Mesothelial cell of epicardium (in vitro differentiated cells): ENCODE results near the gene ZNF778. TPM values are rescaled to one million over a fixed set of nuclear protein-coding genes. Genes with fewer than 3 reads are reported as not detected.
"Not testable (repeated sequence)": the region's sequence is repeated elsewhere in the genome, so short reads cannot be mapped to it uniquely, and the experiment has no call there.

Experiments used
- DNase-seq, 2 experiments: peaks; one replicate each; pipeline ENCODE4 v3.0.0; 2021; ENCODE audit warnings: low spot score in 2 of 2; ENCODE audit not compliant: unreplicated experiment in 2 of 2
- H3K27ac Mint-ChIP-seq: 2 replicates; pipeline ENCODE4 v1.8.0; 2021; ENCODE audit warnings: mixed read lengths
- H3K27me3 Mint-ChIP-seq: 2 replicates; pipeline ENCODE4 v1.8.0; 2021; ENCODE audit warnings: low read depth, mixed read lengths
- H3K36me3 Mint-ChIP-seq: 2 replicates; pipeline ENCODE4 v1.8.0; 2021; ENCODE audit warnings: mixed read lengths
- H3K4me1 Mint-ChIP-seq: 2 replicates; pipeline ENCODE4 v1.8.0; 2021; ENCODE audit warnings: mixed read lengths
- H3K4me3 Mint-ChIP-seq: 2 replicates; pipeline ENCODE4 v1.8.0; 2021; ENCODE audit warnings: mild to moderate bottlenecking, moderate library complexity, mixed read lengths
- H3K9me3 Mint-ChIP-seq: 2 replicates; pipeline ENCODE4 v1.8.0; 2021; ENCODE audit warnings: mixed read lengths
- CTCF ChIP-seq: fragments of 200-600 bp; sonication (generic); IDR thresholded peaks from one replicate; pipeline ENCODE4 v1.5.0; 2021; ENCODE audit warnings: antibody characterized with exemption; ENCODE audit not compliant: unreplicated experiment
- total RNA-seq: library from RNA; stranded (reverse); gene quantifications from 3 replicates; pipeline ENCODE4 v1.2.1, GENCODE V29; 2021

The ZNF778 gene
- total RNA-seq, 1 donor from 2014 or later = 10.4 TPM

- H3K9me3 Mint-ChIP-seq = peaks cover under 1% of the 10 kb centered on the region
- no peak overlapping the region for H3K27ac Mint-ChIP-seq
- H3K4me1 Mint-ChIP-seq = peaks cover 14% of the 10 kb centered on the region
- no peak for DNase-seq
- no peak for TF ChIP-seq CTCF
- no peak overlapping the region for H3K4me3 Mint-ChIP-seq
- no peaks in the 10 kb centered on the region for H3K36me3 Mint-ChIP-seq
- peaks cover 4% of the 10 kb centered on the region for H3K27me3 Mint-ChIP-seq
Observed at GRCh38 chr16:89244754-89245153, 27.3 kb downstream of the ZNF778 start.

GRCh38 chr16:89246383-89246902 lies 28.9 kb downstream of the ZNF778 start:
- H3K4me3 Mint-ChIP-seq = peak overlapping the region; percentile 66
- peaks cover 7% of the 10 kb centered on the region for H3K36me3 Mint-ChIP-seq
- H3K27me3 Mint-ChIP-seq = peaks cover 4% of the 10 kb centered on the region
- no peak overlapping the region for H3K27ac Mint-ChIP-seq
- no peak for TF ChIP-seq CTCF
- H3K4me1 Mint-ChIP-seq = peaks cover 11% of the 10 kb centered on the region
- H3K9me3 Mint-ChIP-seq = peaks cover 8% of the 10 kb centered on the region
- DNase-seq = no peak

- Mint-ChIP-seq H3K9me3 (peaks cover 11% of the 10 kb centered on the region), H3K4me3 (peak overlapping the region; percentile 66), H3K27me3 (peaks cover 4% of the 10 kb centered on the region), H3K4me1 (peaks cover 7% of the 10 kb centered on the region), H3K27ac (no peak overlapping the region), H3K36me3 (peaks cover 7% of the 10 kb centered on the region)
- DNase-seq = peak; percentile 91 to 98
- TF ChIP-seq CTCF = no peak
Observed at GRCh38 chr16:89246903-89247733, 29.6 kb downstream of the ZNF778 start.

GRCh38 chr16:89247734-89248075 lies 30.2 kb downstream of the ZNF778 start:
- not testable (repeated sequence) for DNase-seq, H3K27me3 Mint-ChIP-seq, H3K4me1 Mint-ChIP-seq, H3K27ac Mint-ChIP-seq, H3K36me3 Mint-ChIP-seq
- Mint-ChIP-seq H3K4me3 (peak overlapping the region; percentile 57), H3K9me3 (peaks cover 11% of the 10 kb centered on the region)

- H3K9me3 Mint-ChIP-seq = peaks cover 11% of the 10 kb centered on the region
- H3K36me3 Mint-ChIP-seq = peaks cover 7% of the 10 kb centered on the region
- H3K27ac Mint-ChIP-seq = no peak overlapping the region
- H3K27me3 Mint-ChIP-seq = peaks cover 4% of the 10 kb centered on the region
- peak overlapping the region; percentile 57 for H3K4me3 Mint-ChIP-seq
- DNase-seq = no peak
- peaks cover 7% of the 10 kb centered on the region for H3K4me1 Mint-ChIP-seq
- TF ChIP-seq CTCF = no peak
Observed at GRCh38 chr16:89248196-89248982, 30.9 kb downstream of the ZNF778 start.
